Endometrium (tissue), 2 donors: ENCODE data around the gene FAM47E.
"Not testable (repeated sequence)": the region's sequence is repeated elsewhere in the genome, so short reads cannot be mapped to it uniquely, and the experiment has no call there.

Experiments
- FAIRE-seq: peaks from 2 replicates; lab custom pipeline; 2012; peaks lifted over from hg19 to GRCh38; lab: Jason Lieb, UNC
- donor health status: control.
- donor health status: control.

FAM47E gene

DNA sequence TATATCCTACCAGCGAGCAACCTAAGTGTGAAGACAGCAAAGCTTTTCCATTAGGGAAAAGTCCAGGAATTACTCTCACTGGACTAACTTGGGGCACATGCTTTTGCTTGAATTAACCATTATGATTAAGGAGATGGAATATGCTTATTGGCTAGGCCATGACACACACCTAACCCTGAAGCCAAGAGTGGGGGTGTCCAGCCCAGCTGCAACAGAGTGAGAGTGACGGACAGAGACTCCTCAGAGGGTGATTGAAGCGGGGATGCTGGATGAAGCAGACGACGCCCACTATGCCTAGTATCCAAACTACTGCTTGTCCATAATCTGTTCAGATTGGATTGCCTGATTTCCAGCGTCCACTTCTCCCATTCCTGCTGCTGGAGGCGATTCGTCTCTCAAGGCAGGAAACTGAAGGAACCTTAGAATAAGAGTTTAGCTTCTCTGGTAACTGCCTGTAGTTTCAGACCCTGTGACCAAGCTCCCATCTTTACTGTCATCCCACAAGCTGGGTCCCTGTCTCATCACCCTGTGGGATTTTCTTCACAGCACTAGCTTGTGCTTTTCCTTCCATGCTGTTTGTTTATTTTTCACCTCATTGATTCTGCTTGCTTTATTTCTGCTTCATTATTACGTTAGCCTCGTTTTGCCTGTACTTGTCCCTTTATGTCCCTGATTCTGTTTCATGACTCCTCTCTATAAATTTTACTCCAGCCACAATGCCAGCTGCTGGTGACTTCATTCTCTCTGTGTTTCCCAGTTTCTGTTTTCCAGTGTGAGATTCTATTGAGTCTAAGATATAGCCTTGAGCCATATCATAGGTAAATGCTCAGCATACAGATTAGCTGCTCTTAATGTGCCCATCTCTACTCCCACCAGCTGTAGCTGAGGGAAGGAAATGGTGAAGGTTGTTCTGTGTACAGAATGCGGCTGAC lies 19.0 kb downstream of the FAM47E start:
- no peak for FAIRE-seq

DNA sequence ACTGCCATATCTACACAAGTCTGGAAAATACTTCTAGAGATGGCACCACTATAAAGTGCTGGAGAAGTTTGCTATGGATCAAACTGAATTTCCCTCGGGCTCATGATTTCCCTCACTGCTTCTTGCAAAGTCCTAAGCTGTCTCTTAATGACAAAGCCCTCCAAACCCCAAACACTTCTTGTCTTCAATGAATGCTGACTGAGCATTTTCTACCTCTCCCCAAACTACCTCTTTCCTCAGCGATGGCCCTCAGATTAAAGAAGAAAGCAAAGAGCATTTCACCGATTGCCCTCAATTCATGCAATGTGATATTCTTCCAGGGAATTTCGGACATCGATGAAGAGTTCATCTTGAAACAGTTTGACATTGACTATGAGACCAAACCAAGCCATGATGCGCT lies 19.7 kb downstream of the FAM47E start:
- FAIRE-seq = no peak

DNA sequence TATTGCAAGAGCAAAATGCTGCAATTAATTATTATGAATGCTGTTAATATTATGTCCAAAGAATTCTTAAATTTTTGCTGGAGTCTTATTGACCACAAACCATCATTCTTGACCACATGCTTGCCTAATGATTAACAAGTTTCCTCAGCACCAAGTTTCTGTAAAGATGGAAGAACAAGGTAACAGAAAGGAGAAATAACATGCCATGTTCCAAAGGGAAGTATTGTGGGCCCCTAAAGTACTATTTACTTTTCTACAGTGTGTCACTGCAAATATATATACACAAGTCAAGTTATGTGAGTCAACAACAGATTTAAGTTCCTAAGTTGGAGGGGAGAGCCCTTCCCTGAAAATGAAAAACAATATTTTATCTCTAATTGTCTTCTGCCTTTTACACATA lies 20.6 kb downstream of the FAM47E start:
- no peak for FAIRE-seq

DNA sequence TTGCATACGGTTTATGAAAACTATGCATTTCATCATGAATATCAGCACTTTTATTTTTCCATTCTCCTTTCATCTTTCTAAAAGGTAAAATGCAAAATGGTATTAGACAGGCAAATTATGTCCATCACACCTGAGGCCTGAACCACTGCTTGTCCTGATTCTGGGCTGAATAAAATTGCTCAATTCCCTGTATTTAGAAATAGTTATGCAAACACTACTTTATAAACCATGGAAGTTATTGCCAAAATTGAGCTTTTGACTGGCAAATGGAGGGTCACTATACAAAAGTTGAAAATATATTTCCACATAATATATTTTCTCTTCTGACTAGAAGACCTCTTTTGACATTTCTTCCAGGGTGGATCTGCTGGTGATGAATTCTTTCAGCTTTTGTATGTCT lies 21.1 kb downstream of the FAM47E start:
- no peak for FAIRE-seq

DNA sequence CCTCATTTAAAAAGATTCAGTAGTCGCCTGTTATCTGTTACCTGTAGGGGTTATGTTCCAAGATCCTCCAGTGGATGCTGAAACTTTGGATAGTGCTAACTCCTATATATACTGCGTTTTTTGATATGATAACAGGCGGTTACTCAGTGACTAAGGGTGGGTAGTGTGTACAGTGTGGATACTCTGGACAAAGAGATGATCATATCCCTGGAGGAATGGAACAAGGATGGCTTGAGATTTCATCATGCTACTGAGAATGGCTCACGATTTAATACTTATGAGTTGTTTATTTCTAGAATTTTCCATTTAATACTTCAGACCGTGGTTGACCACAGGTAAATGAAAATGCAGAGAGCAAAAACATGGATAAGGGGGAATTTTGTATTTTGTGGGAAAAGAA lies 21.5 kb downstream of the FAM47E start:
- no peak for FAIRE-seq

DNA sequence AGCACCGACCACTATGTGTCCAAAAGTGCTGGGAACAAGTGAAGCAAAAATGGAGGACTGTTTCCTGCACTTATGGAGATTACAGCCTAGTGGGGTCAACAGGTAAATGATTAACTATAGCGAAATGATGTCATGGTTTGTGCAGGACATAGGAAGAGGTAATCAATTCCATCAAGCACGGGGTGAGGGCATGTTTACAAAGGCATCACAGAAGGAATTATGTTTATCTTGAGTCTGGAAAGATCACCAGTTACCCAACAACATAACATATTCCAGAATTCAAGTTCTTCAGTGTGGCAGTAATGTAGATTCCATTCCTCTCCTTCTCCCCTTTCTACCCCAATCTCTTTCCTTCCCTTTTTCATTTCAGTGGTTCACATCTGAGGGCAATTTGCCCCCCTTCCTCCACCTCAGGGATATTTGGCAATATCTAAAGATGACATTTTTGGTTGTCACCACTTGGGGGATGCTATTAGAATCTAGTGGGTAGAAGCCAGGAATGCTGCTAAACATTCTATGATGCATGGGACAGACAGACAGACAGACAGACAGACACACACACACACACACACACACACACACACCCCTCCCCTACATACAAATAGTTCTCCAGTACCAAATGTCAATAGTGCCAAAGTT lies 24.1 kb downstream of the FAM47E start:
- no peak for FAIRE-seq

DNA sequence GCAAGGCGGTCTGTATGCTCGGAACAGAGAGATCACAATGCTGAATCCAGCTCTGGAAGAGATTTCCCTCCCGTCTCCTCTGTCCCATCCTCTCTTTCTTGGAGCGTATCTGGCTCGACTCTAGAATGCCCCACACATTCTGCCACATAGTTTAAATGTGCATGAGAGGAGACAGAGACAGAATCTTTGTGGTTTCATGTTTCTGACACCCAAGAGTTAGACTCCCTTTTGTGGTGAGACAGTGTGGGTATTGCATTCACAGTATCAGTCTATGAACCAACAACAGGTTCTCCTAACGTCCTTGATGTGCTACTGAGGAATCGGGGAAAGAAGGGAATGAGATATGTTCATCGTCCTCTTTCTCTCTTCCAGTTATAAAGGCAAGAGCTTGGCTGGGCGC lies 25.3 kb downstream of the FAM47E start:
- no peak for FAIRE-seq

DNA sequence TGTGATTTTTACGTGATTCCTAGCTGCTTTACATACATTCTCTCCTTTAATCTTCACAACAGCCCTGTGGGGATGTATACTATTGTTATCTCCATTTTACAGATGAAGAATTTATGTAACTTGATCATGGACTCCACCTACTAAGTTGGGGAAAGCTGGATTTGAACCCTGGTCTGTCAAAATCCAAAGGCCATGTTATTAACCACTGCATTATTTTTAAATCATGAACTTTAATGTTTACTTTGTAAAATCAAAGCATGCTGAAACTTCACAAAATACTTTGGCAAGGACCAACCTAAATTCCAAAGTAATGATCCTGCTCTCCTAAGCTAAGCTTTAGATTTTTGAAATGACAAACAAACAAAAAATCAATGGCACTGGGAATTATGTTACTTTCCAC lies 26.1 kb downstream of the FAM47E start:
- no peak for FAIRE-seq

DNA sequence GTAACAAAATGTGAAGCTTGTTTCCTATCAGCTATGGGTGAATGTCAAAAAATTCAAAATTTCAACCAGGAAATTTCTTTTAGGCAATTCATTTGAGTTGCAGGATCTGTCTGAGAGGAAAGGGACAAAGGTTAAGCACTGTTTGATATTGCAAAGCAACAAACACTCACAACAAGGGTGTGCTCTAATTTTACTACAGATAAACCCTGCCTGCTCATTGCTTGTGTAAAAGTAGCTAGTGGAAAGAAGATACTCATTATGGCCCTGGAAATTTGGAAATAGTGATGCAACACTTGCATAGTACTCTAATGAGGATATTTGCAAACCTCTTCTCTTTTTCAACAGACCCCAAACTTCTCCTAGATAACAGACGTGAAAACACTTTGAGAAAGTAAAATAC lies 27.1 kb downstream of the FAM47E start:
- FAIRE-seq = no peak

DNA sequence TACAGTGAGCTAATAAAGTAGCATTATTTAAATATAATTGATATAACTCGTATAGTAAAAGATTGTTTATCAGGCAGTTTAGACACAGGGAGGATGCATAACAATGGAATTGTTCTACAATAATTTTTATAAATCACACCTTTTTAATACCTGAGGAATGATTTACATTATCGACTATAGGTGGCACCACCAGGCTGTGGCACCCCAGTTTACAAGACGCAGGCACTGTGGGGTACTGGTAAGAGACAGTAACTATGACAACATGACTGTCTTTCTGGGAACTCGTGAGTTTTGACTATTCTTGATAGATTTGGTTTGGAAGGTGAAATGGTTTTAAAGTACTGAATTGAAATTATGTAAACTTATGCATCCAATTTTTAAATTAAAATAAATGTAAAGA lies 27.9 kb downstream of the FAM47E start:
- no peak for FAIRE-seq

DNA sequence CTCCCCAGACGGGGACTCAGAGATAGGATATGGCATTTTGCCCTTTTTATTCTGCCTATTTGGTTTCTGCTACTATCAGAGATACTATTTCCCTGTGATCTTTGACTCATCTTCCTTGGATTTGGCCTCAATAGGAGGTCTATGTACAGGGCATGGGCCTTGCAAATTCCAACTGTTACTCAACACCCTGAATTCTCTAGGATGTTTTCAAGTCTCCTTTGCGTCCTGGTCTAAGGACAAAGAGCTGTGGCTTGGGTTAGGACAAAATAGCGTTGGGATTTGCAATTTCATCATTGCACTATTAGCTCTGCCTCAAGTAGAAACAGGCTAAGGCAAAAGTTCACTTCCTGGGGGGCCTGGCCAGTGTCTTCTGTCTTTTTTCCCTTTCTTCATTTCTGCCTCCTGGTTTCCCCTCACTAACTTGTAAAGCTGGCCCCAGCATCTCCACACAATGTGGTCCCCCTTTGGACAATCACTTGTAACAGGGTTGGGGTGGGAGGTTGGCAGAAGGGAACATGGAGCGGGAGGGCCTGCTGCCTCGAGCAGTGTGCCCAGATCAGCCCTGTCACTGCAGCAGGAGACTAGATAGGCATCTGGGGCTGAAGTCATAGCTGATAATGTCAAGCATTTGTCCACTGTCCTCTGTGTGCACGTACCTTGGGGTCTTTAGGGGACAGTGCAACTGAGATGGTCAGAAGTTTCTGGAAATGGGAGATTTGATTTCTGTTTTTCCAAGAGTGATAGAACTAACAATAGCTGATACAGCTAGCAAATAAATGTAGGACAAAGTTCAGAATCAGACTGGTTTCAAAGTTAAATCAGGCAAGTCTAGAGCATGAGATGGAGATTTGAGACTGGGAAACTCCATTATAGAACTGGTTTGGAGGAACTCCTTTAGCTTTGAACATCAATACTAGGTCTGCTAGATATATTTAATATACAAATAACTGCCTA lies 29.2 kb downstream of the FAM47E start:
- no peak for FAIRE-seq

DNA sequence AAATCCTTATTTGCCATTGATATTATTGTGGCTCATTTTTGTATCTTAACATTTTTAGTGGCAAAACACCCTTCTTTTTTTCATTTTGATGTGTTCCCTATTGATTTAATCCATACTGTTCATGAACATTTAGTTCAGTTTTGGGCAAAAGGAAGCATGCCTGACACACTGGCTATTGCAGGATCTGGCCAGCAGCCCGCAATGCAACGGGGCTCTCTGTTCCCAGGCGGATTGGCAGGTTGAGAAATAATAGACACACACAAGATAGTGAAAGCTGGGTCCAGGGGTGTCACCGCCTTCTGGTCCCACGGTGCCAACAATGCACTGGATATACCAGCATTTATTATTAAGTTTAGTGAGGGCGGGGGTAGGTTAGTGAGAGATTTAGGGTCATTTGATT lies 30.1 kb downstream of the FAM47E start:
- not testable (repeated sequence) for FAIRE-seq

DNA sequence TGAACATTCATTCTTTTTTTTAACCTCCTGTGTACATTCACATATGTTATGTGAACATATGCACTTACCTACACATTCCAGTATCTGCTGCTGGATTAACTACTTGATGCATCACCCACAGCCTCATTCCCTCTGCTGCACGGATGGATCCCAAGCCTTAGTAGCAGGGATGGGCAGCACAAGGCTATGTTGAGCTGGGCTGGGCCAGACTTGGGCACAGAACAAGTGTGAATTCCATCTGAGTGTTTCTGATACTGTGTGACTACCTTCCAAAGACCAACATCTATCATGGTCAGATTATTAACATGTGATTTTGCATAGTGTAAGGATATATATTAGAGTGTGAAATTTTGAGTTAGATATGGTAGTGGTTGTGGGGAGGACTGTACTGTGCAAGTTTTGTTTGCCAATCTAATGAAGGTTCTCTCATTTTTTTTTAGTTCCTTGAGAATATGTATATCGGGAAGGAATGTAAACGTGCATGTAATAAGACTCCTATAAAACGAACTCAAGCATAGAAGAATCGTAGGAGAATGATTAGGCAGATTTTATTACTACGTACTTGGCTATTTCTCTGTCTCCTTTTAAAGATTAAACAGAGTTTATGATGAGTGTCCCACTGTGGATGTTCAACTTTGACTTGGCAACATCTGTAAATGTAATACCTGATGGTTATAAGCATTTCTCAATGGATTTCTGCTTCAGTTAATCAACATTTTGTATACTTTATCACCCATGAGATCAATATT lies 31.6 kb downstream of the FAM47E start:
- no peak for FAIRE-seq

DNA sequence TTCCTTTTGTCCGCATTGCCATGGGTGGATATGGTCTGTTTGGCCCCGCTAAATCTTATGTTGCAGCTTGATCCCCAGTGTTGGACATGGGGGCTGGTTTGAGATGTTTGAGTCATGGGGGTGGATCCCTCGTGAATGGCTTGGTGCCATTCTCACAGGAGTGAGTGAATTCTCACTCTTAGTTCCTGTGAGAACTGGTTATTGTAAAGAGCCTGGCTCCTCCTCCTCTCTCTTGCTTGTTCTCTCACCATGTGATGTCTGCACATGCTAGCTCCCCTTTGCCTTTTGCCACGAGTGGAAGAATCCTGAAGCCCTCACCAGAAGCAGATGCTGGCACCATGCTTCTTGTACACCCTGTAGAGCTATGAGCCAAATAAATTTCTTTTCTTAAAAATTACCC lies 32.4 kb downstream of the FAM47E start:
- FAIRE-seq = no peak

DNA sequence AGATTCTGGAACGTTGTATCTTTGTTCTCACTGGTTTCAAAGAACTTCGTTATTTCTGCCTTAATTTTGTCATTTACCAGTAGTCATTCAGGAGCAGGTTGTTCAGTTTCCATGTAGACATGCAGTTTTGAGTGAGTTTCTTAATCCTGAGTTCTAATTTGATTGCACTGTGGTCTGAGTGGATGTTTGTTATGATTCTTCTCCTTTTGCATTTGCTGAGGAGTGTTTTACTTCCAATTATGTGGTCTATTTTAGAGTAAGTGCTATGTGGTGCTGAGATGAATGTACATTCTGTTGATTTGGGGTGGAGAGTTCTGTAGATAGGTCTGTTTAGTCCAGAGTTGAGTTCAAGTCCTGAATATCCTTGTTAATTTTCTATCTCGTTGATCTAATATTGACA lies 36.3 kb downstream of the FAM47E start:
- not testable (repeated sequence) for FAIRE-seq

DNA sequence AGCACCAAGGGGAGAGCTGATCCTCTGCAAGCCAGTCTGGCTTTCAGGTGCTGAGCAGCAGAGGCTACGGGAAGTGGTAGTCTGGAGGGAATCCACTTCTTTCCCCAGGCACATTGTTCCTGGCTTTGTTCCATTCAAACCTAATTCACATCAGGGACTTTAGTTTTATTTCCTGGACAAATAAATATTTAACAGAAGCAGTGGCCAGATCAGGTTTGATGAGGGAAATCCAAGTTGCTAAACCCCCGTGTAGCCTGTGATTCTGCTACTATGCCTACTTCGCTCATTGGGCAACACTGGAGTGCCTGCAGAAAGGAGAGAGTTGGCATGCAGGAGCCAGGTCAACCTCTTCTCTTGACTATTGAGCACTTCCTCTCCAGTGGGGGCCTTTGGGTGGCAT lies 41.2 kb downstream of the FAM47E start:
- no peak for FAIRE-seq

DNA sequence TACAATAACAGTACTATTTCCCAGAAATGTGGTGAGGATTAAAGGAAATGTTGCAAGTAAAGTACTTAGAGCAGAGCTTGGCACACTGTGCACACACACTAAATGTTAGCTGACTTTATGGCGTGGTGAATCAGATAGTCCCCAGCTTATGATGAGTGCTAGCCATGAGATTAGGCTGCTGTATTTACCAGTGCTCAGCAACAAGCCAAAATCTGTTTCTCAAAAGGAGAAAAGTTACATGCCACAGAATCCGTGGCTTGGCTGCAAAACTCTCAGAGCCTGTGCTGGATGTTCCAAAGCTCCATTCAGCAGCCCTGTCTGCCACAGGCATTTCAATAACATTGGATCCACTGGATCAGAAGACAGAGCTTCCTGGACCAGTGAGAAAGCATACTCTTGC lies 42.3 kb downstream of the FAM47E start:
- no peak for FAIRE-seq

DNA sequence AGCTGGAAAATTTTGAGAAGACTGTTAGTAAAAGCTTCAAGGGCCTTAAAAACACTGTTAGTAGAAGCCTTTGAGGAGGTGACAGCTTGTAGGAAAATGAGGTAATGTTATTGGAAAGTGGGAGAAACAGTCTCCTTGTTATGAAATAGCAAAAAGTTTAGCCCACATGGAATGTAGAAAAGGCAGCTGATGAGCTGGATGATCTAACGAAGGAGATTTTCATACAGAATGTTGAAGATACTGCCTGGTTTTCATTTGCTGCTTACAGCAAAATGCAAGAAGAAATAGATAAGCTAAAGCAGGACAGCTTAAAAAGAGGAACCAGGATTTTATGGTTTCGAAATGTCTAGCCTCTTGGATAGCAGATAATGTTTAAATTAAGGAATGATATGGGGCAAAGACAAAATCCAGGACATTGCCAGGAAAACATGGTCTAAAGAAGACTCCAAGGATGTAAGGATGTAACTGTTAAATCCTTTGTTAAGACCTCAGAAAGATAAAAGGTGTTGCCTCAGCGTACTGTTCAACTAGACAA lies 44.8 kb downstream of the FAM47E start:
- no peak for FAIRE-seq

DNA sequence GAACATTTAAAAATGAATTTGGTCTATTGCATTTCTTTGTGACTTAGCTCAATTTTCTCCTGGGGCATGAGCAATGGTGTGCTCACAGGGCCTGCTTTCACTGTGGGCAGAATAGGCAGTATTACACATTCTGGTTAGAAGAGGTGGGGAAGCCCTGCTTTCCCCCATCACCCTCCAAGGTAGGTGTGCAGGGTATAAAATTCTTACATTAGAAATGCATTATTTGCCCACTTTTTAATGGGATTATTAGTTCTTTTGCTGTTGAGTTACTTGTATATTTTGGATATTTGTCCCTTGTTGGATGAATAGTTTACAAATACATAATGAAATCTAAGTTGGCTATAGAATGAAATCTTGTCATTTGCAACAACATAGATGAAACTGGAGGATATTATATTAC lies 46.7 kb downstream of the FAM47E start:
- no peak for FAIRE-seq

DNA sequence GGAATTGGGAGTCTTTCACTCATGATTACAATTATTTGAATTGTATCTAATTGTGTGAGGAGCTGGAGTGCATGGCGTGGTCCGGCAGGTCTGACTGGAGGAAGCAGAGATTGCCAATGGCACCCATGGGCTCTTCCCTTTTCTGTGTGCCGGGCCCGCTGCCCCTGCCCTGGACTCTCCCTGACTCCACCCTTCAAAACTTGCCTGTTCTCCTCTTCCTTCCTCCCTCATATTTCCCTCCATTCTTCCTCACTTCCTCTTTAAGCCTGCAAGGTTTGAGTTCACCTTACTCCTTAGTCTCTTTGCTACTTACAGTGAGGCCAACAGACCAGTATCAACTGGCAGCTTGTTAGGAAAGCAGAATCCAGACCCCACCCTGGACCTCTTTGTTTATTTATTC lies 48.5 kb downstream of the FAM47E start:
- no peak for FAIRE-seq

DNA sequence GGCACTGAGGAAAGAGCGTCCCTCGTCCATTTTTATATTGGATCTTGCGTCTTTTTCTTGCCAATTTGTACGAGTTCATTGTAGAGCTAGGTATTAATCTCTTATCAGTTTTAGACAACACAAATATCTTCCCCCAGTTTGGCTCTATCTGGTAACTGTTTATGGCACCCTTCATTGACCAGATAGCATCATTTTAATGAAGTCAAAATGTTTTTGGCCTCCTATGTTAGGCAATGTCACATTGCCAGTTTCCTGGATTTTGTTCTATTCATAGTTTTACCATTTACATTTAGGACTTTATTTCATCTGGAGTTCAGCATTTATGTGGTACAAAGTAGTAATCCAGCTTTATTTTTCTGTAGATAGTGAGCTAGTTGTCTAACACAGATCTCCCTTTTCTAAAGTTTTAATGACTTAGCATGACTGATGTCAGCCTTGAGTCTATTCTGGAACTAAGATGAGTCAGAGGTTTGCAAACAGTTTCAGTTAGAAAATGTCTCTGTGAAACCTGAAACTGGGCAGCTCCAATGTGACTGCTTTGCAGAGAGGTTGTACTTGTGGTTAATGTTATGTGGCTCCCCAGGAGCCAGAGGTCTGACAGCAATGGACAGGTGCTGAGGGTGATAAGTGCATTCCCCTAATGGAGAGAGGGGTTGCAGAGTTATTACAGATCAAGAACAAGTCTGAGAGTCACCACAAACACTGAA lies 49.7 kb downstream of the FAM47E start:
- no peak for FAIRE-seq
